IPS-18c (cell line): Measurements from ENCODE around the gene KAZN.
"Not testable (repeated sequence)": the region's sequence is repeated elsewhere in the genome, so short reads cannot be mapped to it uniquely, and the experiment has no call there.

Experiments
- H3K4me3 ChIP-seq: 2 replicates; pipeline ENCODE4 v1.7.0; 2013; ENCODE audit warnings: low read depth, mild to moderate bottlenecking, low read length, moderate library complexity; ENCODE audit not compliant: insufficient read depth
- H3K9me3 ChIP-seq: one replicate; pipeline ENCODE4 v1.6.1; 2013; ENCODE audit warnings: mild to moderate bottlenecking, low read length, moderate library complexity; ENCODE audit not compliant: control insufficient read depth, insufficient read depth

KAZN gene

DNA sequence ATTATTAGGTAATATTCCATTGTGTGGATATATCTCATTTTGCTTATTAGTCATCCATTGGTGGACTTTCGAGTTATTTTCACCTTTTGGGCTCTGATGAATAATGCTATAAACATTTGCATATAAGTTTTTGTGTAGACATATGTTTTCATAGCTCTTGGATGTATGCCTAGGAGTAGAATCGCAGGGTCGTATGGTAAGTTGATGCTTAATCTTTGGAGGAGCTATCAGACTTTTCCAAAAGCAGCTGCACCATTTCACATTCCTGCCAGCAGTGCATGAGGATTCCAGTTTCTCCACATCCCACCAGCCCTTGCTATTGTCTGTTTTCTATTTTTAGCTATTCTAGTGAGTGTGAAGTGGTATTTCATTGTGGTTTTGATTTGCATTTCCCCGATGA is 434.8 kb downstream of the KAZN start:
- Histone ChIP-seq H3K4me3 (no peak overlapping the region), H3K9me3 (no peaks in the 10 kb centered on the region)

DNA sequence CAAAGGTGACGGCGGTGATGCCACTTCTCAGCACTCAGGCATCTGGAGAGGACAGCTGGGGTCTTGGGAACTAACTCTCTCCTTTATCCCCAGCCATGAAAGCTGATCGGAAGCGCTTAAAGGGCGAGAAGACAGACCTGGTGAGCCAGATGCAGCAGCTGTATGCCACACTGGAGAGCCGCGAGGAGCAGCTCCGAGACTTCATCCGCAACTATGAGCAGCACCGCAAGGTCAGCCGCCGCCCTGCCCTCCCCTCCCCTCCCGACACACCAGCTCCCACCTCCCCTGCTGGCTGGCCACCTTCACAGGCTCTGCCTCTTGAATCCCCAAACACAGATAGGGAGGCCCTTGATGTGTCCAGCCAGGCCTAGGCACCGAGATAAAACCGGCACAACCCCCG is 436.2 kb downstream of the KAZN start:
- H3K4me3 ChIP-seq: no peak overlapping the region
- no peaks in the 10 kb centered on the region for H3K9me3 ChIP-seq

DNA sequence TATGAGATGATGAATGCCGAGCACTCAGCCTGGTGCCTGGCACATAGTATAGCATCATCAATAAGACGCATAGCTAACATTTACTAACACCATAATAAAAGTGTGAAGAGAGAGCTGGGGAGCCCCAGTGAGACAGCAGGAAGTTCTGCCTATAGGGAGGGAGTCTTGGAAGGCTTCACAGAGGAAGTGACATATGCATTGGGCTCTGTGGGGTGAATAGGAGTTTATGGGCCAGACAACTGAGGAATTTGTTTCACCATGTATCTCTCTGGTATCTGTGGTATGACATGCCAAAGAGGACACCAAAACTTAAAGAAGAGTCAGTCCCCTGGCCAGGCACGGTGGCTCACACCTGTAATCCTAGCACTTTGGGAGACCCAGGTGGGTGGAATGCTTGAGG is 436.8 kb downstream of the KAZN start:
- H3K4me3 ChIP-seq: no peak overlapping the region
- no peaks in the 10 kb centered on the region for H3K9me3 ChIP-seq

DNA sequence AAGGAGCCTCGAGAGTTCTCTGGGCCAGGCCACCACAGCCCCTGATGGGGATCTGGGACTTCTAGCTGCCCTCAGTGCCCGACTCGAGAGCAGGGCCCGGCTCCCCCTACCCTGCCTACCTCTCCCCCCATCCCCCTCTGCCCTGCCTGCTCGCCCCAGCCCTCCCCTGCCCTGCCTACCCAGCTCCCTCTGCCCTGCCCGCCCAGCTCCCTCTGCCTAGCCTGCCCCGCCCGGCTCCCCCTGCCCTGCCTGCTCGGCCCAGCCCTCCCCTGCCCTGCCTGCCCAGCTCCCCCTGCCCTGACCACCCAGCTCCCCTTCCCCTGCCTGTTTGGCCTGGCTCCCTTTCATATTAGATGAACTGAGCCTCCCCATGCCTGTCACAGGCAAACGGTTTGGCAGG is 437.6 kb downstream of the KAZN start:
- no peak overlapping the region for H3K4me3 ChIP-seq
- no peaks in the 10 kb centered on the region for H3K9me3 ChIP-seq

DNA sequence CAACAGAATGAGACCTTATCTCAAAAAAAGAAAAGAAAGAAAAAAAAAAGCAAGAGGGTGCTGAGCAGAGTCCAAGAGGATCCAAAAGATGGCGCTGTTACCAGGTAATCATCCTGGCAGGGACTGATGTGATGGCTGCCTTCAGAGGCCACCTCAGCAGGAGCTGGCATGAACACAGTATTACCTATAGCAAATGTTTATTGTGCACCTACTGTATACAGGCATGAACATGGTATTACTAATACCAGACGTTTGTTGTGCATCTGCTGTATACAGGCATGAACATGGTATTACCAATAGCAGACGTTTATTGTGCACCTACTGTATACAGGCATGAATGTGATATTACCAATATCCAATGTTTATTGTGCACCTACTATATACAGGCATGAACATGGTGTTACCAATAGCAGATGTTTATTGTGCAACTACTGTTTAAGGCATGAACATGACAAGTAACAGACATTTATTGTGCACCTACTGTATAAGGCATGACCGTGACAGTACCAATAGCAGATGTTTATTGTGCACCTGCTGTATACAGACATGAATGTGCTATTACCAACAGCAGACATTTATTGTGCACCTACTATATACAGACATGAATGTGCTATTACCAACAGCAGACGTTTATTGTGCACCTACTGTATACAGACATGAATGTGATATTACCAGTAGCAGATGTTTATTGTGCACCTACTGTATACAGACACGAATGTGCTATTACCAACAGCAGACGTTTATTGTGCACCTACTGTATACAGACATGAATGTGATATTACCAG is 439.9 kb downstream of the KAZN start:
- no peaks in the 10 kb centered on the region for H3K9me3 ChIP-seq
- H3K4me3 ChIP-seq: no peak overlapping the region

DNA sequence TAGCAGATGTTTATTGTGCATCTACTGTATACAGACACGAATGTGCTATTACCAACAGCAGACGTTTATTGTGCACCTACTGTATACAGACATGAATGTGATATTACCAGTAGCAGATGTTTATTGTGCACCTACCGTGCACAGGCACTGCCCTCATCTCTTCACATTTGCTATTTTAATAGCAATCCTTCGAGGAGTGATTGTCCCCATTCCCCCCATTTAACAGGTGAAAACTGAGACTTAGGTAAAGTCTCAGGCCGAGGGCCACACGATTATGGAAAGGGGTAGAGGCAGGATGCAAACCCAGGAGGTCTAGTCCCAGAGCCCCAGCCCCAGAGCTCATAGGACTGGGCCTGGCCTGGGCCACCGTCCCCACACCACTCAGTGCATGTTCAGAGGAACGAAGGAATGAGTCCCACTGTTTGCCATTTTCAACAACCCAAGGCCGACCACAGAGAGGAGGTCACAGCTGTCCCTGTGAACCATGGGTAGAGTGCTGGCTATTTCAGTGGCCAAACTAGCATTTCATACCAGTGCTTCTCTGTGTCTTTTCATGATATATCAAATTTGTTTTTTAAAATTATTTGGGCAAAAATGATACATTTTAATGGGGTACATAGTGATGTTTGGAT is 440.6 kb downstream of the KAZN start:
- H3K9me3 ChIP-seq: no peaks in the 10 kb centered on the region
- no peak overlapping the region for H3K4me3 ChIP-seq

DNA sequence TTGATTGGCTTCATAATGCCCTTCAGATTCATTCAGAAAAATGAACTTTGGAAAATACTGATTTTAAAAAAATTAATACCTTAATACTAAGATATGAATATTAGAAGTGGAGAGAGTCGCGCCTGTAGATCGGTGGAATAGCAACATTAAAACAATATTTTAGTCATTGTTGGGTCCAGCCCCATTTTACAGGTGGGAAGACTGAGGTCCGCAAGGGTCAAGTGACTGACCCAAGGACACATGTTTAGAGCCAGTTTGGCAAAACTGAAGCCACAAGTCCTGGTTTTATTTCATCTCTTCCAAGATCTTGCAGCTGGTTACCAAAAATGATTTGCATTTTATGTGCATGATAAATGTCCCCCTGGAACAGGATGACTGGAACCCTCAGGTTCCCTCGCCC is 441.4 kb downstream of the KAZN start:
- H3K9me3 ChIP-seq: no peaks in the 10 kb centered on the region
- no peak overlapping the region for H3K4me3 ChIP-seq

DNA sequence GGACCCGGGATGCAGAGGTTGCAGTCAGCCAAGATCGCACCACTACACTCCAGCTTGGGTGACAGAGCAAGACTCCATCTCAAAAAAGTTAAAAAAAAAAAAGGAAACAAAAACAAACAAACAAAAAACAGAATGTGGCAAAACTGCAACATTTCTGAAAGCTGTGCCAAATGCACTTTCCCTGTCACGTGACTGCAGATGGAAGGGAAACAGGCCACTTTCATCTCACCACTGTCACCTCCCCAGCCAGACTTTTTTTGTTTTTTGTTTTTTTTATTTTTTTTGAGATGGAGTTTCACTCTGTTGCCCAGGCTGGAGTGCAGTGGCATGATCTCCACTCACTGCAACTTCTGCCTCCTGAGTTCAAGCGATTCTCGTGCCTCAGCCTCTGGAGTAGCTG is 442.2 kb downstream of the KAZN start:
- not testable (repeated sequence) for H3K4me3 ChIP-seq, H3K9me3 ChIP-seq

DNA sequence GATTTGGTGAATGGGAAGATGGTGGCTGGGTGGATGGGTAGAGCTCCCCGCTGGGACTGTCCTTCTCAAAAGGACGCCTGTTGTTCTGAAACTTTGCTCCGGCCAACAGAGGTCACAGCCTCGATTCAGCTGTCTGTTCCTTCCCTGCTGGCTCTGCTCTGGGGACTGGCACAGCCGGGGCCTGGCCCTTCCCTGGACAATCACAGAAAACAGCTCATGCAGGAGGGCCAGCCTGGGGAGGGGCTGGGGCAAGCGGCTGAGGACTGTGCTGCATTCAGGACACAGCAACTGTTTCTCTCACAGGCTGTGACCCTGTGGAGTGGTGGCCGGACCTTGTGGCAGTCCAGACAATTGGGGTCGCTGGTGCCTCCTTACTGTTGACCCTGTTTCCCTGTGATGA is 444.4 kb downstream of the KAZN start:
- H3K9me3 ChIP-seq: no peaks in the 10 kb centered on the region
- no peak overlapping the region for H3K4me3 ChIP-seq

DNA sequence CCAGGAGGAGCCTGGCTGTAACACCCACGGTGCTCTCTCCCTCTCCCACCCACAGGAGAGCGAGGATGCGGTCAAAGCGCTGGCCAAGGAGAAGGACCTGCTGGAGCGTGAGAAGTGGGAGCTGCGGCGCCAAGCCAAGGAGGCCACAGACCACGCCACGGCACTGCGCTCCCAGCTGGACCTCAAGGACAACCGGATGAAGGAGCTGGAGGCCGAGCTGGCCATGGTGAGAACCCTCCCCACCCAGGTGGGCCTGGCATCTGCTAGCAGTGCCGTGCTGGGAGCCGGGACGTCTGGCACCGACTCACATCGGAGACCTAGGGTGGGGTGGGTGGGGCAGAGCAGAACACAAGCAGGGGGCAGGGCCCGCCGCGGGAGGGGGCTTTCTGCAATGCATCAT is 445.4 kb downstream of the KAZN start:
- Histone ChIP-seq H3K9me3 (no peaks in the 10 kb centered on the region), H3K4me3 (no peak overlapping the region)

DNA sequence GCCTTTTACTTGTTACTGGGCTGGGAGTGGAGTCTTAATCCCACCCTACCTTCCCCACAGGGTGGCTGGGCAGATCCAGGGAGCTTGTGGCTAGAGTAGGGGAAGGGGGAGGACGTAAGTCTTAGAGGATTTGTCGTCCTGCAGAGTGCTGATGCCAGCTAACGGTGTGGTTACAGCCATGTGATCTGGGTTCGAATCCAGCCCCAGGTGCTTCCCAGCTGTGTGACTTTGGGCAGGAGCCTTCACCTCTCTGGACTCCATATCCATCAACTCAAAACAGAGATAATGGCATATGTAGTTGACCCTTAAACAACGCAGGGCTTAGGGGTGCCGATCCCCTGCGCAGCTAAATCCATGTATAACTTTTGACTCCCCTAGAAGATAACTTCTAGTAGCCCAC is 446.6 kb downstream of the KAZN start:
- H3K9me3 ChIP-seq: no peaks in the 10 kb centered on the region
- no peak overlapping the region for H3K4me3 ChIP-seq

DNA sequence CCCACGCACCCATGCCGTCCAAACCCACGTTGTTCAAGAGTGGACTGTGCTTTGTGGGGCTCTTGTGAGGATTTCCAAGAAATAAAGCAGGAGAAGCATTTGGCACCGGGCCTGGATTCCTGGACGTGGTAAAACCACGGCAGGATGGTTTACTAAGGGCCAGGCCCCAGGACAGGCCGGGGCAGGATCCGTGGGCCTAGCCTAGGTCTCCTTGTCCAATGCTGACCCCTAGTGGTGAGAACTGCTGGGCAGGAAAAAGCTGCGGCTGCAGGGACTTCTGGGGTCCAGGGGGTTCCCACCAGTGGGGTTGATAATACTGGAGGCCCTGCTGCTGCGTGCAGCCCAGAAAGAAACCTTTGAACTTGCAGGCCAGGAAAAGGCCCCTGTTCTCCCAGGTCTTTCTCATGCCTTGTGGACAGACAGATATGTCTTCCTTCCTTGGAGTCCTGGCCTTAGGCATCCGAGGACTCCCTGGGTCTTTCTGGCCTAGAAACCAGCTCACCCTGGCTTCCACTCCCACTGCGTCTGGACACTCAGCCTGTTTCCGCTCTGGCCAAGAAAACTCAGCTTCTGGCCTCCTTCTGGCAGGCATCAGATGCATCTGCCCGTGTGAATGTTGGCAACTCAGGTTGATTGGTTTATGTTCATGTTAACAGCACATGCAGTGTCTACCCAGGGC is 448.1 kb downstream of the KAZN start:
- no peaks in the 10 kb centered on the region for H3K9me3 ChIP-seq
- no peak overlapping the region for H3K4me3 ChIP-seq

DNA sequence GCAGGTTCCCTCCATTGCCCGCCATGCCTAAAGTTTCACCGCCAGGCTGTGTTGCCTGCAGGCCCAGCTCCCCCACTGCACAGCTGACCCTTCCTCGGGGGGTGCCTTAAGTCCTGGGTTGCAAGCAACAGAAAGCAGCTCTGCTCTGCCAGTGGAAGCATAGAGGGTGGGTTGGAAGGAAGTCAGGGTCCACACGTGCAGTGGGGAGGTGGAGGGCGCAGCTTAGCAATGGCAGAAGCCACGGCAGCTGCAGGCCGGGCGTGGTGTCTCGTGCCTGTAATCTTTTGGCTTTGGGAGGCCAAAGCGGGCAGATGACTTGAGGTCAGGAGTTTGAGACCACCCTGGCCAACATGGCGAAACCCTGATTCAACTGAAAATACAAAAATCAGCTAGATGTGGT is 448.8 kb downstream of the KAZN start:
- Histone ChIP-seq H3K4me3 (no peak overlapping the region), H3K9me3 (no peaks in the 10 kb centered on the region)

DNA sequence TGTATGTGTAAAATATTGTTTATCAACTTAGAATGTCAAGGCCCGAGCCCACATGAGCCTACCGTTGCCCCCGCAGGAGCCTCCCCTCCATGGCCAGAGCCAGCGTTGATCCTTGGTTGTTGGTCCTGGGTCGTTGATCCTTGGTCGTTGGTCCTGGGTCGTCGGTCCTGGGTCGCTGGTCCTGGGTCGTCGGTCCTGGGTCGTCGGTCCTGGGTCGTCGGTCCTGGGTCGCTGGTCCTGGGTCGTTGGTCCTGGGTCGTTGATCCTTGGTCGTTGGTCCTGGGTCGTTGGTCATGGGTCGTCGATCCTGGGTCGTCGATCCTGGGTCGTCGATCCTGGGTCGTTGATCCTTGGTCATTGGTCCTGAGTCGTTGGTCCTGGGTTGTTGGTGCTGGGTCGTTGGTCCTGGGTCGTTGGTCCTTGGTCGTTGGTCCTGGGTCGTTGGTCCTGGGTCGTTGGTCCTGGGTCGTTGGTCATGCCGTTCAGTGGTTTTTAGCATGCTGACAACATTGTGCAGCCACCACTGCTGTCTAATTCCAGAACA is 450.0 kb downstream of the KAZN start:
- Histone ChIP-seq H3K4me3 (no peak overlapping the region), H3K9me3 (no peaks in the 10 kb centered on the region)

DNA sequence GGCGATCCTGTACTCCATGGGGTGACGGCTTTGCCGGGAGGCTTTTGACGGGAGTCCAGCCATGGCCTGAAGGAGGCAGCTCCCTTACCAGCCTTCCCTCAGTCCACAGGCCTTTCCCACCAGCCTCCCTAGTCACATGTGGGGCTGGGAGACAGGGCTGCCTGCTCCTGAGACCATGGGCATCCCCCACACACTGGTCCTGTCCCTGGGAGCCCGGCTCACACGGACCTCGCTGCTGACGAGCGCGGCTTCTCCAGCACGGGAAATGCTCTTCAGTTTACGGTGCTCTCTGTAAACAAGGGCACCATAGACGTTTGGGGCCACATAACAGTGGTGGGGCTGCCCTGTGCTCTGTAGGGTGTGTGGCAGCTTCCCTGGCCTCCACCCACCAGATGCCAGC is 450.6 kb downstream of the KAZN start:
- Histone ChIP-seq H3K9me3 (no peaks in the 10 kb centered on the region), H3K4me3 (no peak overlapping the region)

DNA sequence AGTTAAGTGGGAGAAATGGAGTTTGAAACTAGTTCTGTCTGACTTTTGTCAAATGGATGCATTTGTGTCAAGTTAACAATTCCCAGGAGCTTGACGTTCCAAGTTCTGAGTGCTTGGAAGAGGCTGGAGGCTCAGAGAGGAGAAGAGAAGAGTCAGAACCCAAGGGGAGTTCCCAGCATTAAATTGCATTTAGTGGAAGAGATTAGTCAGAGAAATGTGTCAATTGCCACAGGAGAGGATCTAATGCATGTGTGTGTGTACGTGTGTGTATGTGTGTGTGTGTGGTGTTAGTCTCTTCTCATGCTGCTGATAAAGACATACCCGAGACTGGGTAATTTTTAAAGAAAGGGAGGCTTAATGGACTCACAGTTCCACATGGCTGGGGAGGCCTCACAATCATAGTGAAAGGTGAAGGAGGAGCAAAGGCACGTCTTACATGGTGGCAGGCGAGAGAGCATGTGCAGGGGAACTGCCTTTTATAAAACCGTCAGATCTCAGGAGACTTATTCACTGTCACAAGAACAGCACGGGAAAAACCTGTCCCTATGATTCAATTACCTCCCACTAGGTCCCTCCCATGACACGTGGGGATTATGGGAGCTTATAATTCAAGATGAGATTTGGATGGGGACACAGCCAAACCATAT is 453.5 kb downstream of the KAZN start:
- Histone ChIP-seq H3K4me3 (no peak overlapping the region), H3K9me3 (no peaks in the 10 kb centered on the region)

DNA sequence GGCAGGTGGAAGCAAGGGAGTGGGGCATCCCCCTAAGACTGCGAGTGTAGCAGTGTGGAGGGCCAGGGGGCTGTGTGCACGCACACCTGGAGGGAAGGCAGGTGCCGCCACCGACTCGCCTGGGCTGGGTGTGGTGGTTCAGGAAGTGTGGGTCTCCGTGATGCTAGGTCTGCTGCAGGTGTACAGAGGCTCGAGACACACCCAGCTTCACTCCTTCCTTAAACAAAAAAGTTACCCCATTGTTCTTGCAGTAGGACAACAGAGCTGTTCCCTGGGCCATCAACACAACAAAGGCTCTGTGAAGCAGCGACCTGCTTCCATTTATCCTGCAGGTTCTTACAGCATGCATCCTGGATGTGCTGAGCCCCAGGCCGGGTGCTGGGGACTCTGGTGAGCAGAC is 454.7 kb downstream of the KAZN start:
- Histone ChIP-seq H3K4me3 (no peak overlapping the region), H3K9me3 (no peaks in the 10 kb centered on the region)
